GM23248 (cell line): ENCODE results near the gene OR2L13. TPM values are rescaled to one million over a fixed set of nuclear protein-coding genes. Genes with fewer than 3 reads are reported as not detected.
"Not testable (repeated sequence)": the region's sequence is repeated elsewhere in the genome, so short reads cannot be mapped to it uniquely, and the experiment has no call there.

ENCODE experiments used
- DNase-seq: peaks from one replicate; pipeline ENCODE4 v3.0.0-alpha.2; 2015
- H2AFZ ChIP-seq: fragments of 200-600 bp; sonication (generic); 2 replicates; pipeline ENCODE4 v1.6.1; 2016; ENCODE audit warnings: antibody characterized with exemption
- H3F3A ChIP-seq: fragments of 200-600 bp; sonication (generic); 2 replicates; pipeline ENCODE4 v1.6.1; 2016; ENCODE audit warnings: mild to moderate bottlenecking, antibody characterized with exemption, mixed run types; ENCODE audit not compliant: insufficient read depth
- H3K27ac ChIP-seq: fragments of 200-600 bp; sonication (generic); 2 replicates; pipeline ENCODE4 v1.5.1; 2016; ENCODE audit warnings: mild to moderate bottlenecking
- H3K27me3 ChIP-seq: fragments of 200-600 bp; sonication (generic); replicated peaks from 2 replicates; pipeline ENCODE4 v1.6.1; 2016; ENCODE audit warnings: mild to moderate bottlenecking; ENCODE audit not compliant: insufficient read depth
- H3K36me3 ChIP-seq: fragments of 200-600 bp; sonication (generic); 2 replicates; pipeline ENCODE4 v1.6.1; 2016; ENCODE audit warnings: low read depth, mild to moderate bottlenecking
- H3K4me1 ChIP-seq: fragments of 200-600 bp; sonication (generic); 2 replicates; pipeline ENCODE4 v1.6.1; 2016; ENCODE audit warnings: mild to moderate bottlenecking; ENCODE audit not compliant: insufficient read depth
- H3K4me2 ChIP-seq: fragments of 200-600 bp; sonication (generic); one replicate; pipeline ENCODE4 v1.6.1; 2016; ENCODE audit warnings: mild to moderate bottlenecking; ENCODE audit not compliant: unreplicated experiment
- H3K4me3 ChIP-seq: fragments of 200-600 bp; sonication (generic); 2 replicates; pipeline ENCODE4 v1.5.1; 2016; ENCODE audit warnings: mild to moderate bottlenecking
- H3K79me2 ChIP-seq: fragments of 200-600 bp; sonication (generic); 2 replicates; pipeline ENCODE4 v1.6.1; 2016; ENCODE audit warnings: mild to moderate bottlenecking; ENCODE audit not compliant: insufficient read depth
- H3K9ac ChIP-seq: fragments of 200-600 bp; sonication (generic); 2 replicates; pipeline ENCODE4 v1.6.1; 2016; ENCODE audit warnings: mild to moderate bottlenecking
- H3K9me2 ChIP-seq: fragments of 200-600 bp; sonication (generic); 2 replicates; pipeline ENCODE4 v1.6.1; 2016; ENCODE audit warnings: mixed run types, mild to moderate bottlenecking, moderate library complexity; ENCODE audit not compliant: insufficient read depth
- H3K9me3 ChIP-seq: fragments of 200-600 bp; sonication (generic); one replicate; pipeline ENCODE4 v1.6.1; 2017; ENCODE audit warnings: low read depth
- H4K20me1 ChIP-seq: fragments of 200-600 bp; sonication (generic); 2 replicates; pipeline ENCODE4 v1.6.0; 2016; ENCODE audit not compliant: insufficient read depth
- EZH2 ChIP-seq: fragments of 200-600 bp; sonication (generic); IDR thresholded peaks from 2 replicates; pipeline ENCODE4 v1.6.1; 2018; ENCODE audit warnings: antibody characterized with exemption, mild to moderate bottlenecking; ENCODE audit not compliant: insufficient read depth, poor library complexity, severe bottlenecking
- EZH2phosphoT487 ChIP-seq: fragments of 200-600 bp; sonication (generic); IDR thresholded peaks from 2 replicates; pipeline ENCODE4 v1.6.1; 2018; ENCODE audit warnings: antibody characterized with exemption, moderate library complexity, mild to moderate bottlenecking, low read depth; ENCODE audit not compliant: insufficient read depth
- WGBS, 2 experiments: methylation state at CpG; one replicate each; pipeline ENCODE4 v1.1.6; 2015 to 2017; ENCODE audit warnings: low lambda C conversion rate in 2 of 2, low coverage in 1 of 2; ENCODE audit errors: missing lambda C conversion rate in 2 of 2; 5-methylcytosine and 5-hydroxymethylcytosine counted together
- in situ Hi-C: fragments of 300-500 bp; cut with MboI; formaldehyde crosslinking; loops from 2 replicates; pipeline ENCODE4 v1.15.0; 2020
- polyA plus RNA-seq: library from polyadenylated mRNA; unstranded; fragments of >200 nt; fragmentation: Nextera tagmentation; extraction: Ambion mirVana; gene quantifications from 2 replicates; pipeline ENCODE4 v1.2.1, GENCODE V29; 2016
- total RNA-seq: library from RNA; depleted of rRNA; stranded (reverse); fragments of >200 nt; shearing (Covaris generic); gene quantifications from 2 replicates; pipeline ENCODE4 v1.2.3, GENCODE V29; 2014

Gene OR2L13
- total and polyA plus RNA-seq, 2 experiments from 2014 or later, result not detected

DNA sequence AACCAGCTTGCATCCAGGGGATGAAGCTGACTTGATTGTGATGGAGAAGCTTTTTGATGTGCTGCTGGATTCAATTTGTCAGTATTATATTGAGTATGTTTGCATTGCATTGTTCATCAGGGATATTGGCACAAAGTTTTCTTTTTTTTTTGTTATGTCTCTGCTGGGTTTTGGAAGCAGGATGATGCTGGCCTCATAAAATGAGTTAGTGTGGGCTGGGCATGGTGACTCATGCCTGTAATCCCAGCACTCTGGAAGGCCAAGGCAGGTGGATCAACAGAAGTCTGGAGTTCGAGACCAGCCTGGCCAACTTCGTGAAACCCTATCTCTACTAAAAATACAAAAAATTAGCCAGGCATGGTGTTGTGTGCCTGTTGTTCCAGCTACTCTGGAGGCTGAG lies 39.7 kb upstream of the OR2L13 start:
- DNase-seq, result no peak
- Histone ChIP-seq H3K9me2 (no peaks in the 10 kb centered on the region), H3K9me3 (no peaks in the 10 kb centered on the region), H3K4me3 (no peak overlapping the region), H3K79me2 (no peaks in the 10 kb centered on the region), H4K20me1 (no peaks in the 10 kb centered on the region), H2AFZ (no peak overlapping the region), H3F3A (no peaks in the 10 kb centered on the region), H3K27me3 (no peaks in the 10 kb centered on the region), H3K36me3 (no peaks in the 10 kb centered on the region), H3K27ac (no peak overlapping the region), H3K4me2 (no peak overlapping the region), H3K4me1 (no peaks in the 10 kb centered on the region), H3K9ac (no peak overlapping the region)
- in situ Hi-C loops, result no loop called here
- 0% methylated on average over 2 of the region's 2 CpGs for WGBS, 2 experiments
- TF ChIP-seq EZH2phosphoT487, result no peak
- no peak for TF ChIP-seq EZH2

DNA sequence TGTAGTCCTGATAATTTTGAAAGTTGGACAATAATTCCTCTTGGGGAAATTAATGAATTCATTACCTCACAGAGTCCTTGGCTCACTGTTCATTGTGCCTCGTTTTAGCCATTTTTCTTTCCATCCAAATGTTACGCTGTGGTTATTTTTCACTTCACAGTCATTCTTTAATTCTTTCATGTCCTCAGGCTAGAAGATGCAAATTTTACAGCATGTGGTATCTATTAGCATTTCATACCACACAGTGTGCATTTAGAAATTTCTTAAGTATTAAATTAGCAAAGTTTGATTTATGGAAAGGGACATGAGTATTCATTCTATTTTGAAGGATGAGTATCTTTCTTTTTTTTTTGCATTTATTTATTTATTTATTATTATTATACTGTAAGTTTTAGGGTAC lies 29.9 kb upstream of the OR2L13 start:
- in situ Hi-C loops, result no loop called here
- Histone ChIP-seq H3K27me3 (no peaks in the 10 kb centered on the region), H2AFZ (no peak overlapping the region), H3K79me2 (no peaks in the 10 kb centered on the region), H3K27ac (no peak overlapping the region), H3K36me3 (no peaks in the 10 kb centered on the region), H3K4me1 (no peaks in the 10 kb centered on the region), H3K9me2 (no peaks in the 10 kb centered on the region), H3K9me3 (peaks cover 2% of the 10 kb centered on the region), H3F3A (no peaks in the 10 kb centered on the region), H3K4me2 (no peak overlapping the region), H4K20me1 (no peaks in the 10 kb centered on the region), H3K4me3 (no peak overlapping the region), H3K9ac (no peak overlapping the region)
- no peak for TF ChIP-seq EZH2phosphoT487
- no peak for TF ChIP-seq EZH2
- WGBS, 2 experiments, result 18 to 27% methylated on average over 2 of the region's 2 CpGs
- DNase-seq, result no peak

GRCh38 chr1:248065604-248066003 lies 29.4 kb upstream of the OR2L13 start:
- 80 to 97% methylated on average over 2 to 3 of the region's 3 CpGs for WGBS, 2 experiments
- H3K4me2 ChIP-seq, result no peak overlapping the region

GRCh38 chr1:248083864-248084263 lies 11.1 kb upstream of the OR2L13 start:
- H3K4me3 ChIP-seq, H3K36me3 ChIP-seq, H3F3A ChIP-seq, H3K4me1 ChIP-seq, H2AFZ ChIP-seq, in situ Hi-C loops, H3K9me3 ChIP-seq, DNase-seq, H3K27me3 ChIP-seq, H4K20me1 ChIP-seq, H3K9ac ChIP-seq, H3K79me2 ChIP-seq, H3K27ac ChIP-seq, H3K9me2 ChIP-seq, H3K4me2 ChIP-seq: not testable (repeated sequence)
- 37 to 50% methylated on average over 11 to 13 of the region's 17 CpGs for WGBS, 2 experiments

More at GRCh38 chr1:248065604-248066003, 29.4 kb upstream of the OR2L13 start:
- H3K9me3 ChIP-seq, result peaks cover 2% of the 10 kb centered on the region
- H3F3A ChIP-seq, result no peaks in the 10 kb centered on the region
- H3K9ac ChIP-seq, result no peak overlapping the region
- in situ Hi-C loops, result no loop called here
- no peak for DNase-seq
- no peak overlapping the region for H3K27ac ChIP-seq
- no peaks in the 10 kb centered on the region for H4K20me1 ChIP-seq
- H3K9me2 ChIP-seq, result no peaks in the 10 kb centered on the region
- H3K4me1 ChIP-seq, result no peaks in the 10 kb centered on the region
- no peak overlapping the region for H2AFZ ChIP-seq
- no peaks in the 10 kb centered on the region for H3K27me3 ChIP-seq
- H3K36me3 ChIP-seq, result no peaks in the 10 kb centered on the region
- no peak overlapping the region for H3K4me3 ChIP-seq
- TF ChIP-seq EZH2 (no peak), EZH2phosphoT487 (no peak)
- H3K79me2 ChIP-seq, result no peaks in the 10 kb centered on the region

- no peak overlapping the region for H3K4me3 ChIP-seq
- no peak overlapping the region for H3K27ac ChIP-seq
- H3F3A ChIP-seq, result no peaks in the 10 kb centered on the region
- TF ChIP-seq EZH2phosphoT487 (no peak), EZH2 (no peak)
- no peaks in the 10 kb centered on the region for H4K20me1 ChIP-seq
- H3K9ac ChIP-seq, result no peak overlapping the region
- no peaks in the 10 kb centered on the region for H3K79me2 ChIP-seq
- no peaks in the 10 kb centered on the region for H3K9me2 ChIP-seq
- WGBS, 2 experiments, result 14 to 30% methylated on average over 1 of the region's 1 CpG
- in situ Hi-C loops, result no loop called here
- no peaks in the 10 kb centered on the region for H3K27me3 ChIP-seq
- no peaks in the 10 kb centered on the region for H3K9me3 ChIP-seq
- DNase-seq, result no peak
- H3K4me2 ChIP-seq, result no peak overlapping the region
- no peaks in the 10 kb centered on the region for H3K4me1 ChIP-seq
- no peak overlapping the region for H2AFZ ChIP-seq
- H3K36me3 ChIP-seq, result no peaks in the 10 kb centered on the region
Measured at GRCh38 chr1:248098529-248098928, 3.5 kb downstream of the OR2L13 start.
